RWPE2 (cell line): ENCODE measurements around the gene NDRG4.

Experiments used
- ATAC-seq: fragments of 200-7000 bp; cut with Tn5 transposase; 3 replicates; pipeline ENCODE4 v1.9.1; 2021; ENCODE audit warnings: low read depth
- DNase-seq: peaks from one replicate; pipeline ENCODE4 v3.0.0-alpha.2; 2020; ENCODE audit warnings: low spot score
- H3K27ac ChIP-seq: fragments of 450-650 bp; 2 replicates; pipeline ENCODE4 v1.5.1; 2017; ENCODE audit warnings: mild to moderate bottlenecking; ENCODE audit not compliant: poor library complexity, severe bottlenecking
- H3K27me3 ChIP-seq: fragments of 250-450 bp; sonication (Bioruptor Pico); 2 replicates; pipeline ENCODE4 v1.5.1; 2021; ENCODE audit warnings: mild to moderate bottlenecking, moderate library complexity; ENCODE audit not compliant: insufficient read depth, poor library complexity, severe bottlenecking
- H3K36me3 ChIP-seq: fragments of 250-450 bp; sonication (Bioruptor Pico); 2 replicates; pipeline ENCODE4 v1.5.1; 2020; ENCODE audit warnings: low read depth, mild to moderate bottlenecking, moderate library complexity
- H3K4me1 ChIP-seq: fragments of 250-450 bp; sonication (Bioruptor Pico); 2 replicates; pipeline ENCODE4 v1.5.1; 2021; ENCODE audit warnings: mild to moderate bottlenecking, moderate library complexity; ENCODE audit not compliant: insufficient read depth, poor library complexity, severe bottlenecking
- H3K4me3 ChIP-seq: fragments of 250-450 bp; sonication (Bioruptor Pico); 2 replicates; pipeline ENCODE4 v1.5.1; 2021; ENCODE audit warnings: mild to moderate bottlenecking, moderate library complexity; ENCODE audit not compliant: severe bottlenecking
- H3K9me3 ChIP-seq: fragments of 250-450 bp; sonication (Bioruptor Pico); 2 replicates; pipeline ENCODE4 v1.5.1; 2021; ENCODE audit warnings: mild to moderate bottlenecking, moderate library complexity; ENCODE audit not compliant: severe bottlenecking
- CTCF ChIP-seq: fragments of 450-650 bp; IDR thresholded peaks from one replicate; pipeline ENCODE4 v1.5.1; 2017; ENCODE audit warnings: mild to moderate bottlenecking, moderate library complexity; ENCODE audit not compliant: poor library complexity, severe bottlenecking

NDRG4 gene

GRCh38 chr16:58551496-58551895 lies 51.6 kb downstream of the NDRG4 start:
- no peak for ATAC-seq
- peaks cover 100% of the 10 kb centered on the region for H3K36me3 ChIP-seq

GRCh38 chr16:58556678-58557077 lies 56.7 kb downstream of the NDRG4 start:
- no peak for DNase-seq
- ATAC-seq, result no peak

More at GRCh38 chr16:58551496-58551895, 51.6 kb downstream of the NDRG4 start:
- H3K4me3 ChIP-seq, result no peak overlapping the region
- no peak for DNase-seq
- H3K27ac ChIP-seq, result no peak overlapping the region
- H3K4me1 ChIP-seq, result no peaks in the 10 kb centered on the region
- H3K27me3 ChIP-seq, result no peaks in the 10 kb centered on the region
- H3K9me3 ChIP-seq, result no peaks in the 10 kb centered on the region
- no peak for TF ChIP-seq CTCF

More at GRCh38 chr16:58556678-58557077, 56.7 kb downstream of the NDRG4 start:
- H3K27ac ChIP-seq, result no peak overlapping the region
- no peak for TF ChIP-seq CTCF
- peaks cover 100% of the 10 kb centered on the region for H3K36me3 ChIP-seq
- no peaks in the 10 kb centered on the region for H3K4me1 ChIP-seq
- no peaks in the 10 kb centered on the region for H3K9me3 ChIP-seq
- H3K27me3 ChIP-seq, result no peaks in the 10 kb centered on the region
- H3K4me3 ChIP-seq, result no peak overlapping the region
